ENCODE measurements around the gene VMAC.

The VMAC gene

GRCh38 chr19:5940260-5941208 is 35.9 kb downstream of the VMAC start:
- H3K4me3 ChIP-seq (ENCODE audit: low read length): no peak overlapping the region
- TF ChIP-seq ZNF274 (IDR thresholded peaks at IDR 0.05; ENCODE audit: low read depth, low read length): no peak

GRCh38 chr19:5941673-5942072 is 37.0 kb downstream of the VMAC start:
- no peak for TF ChIP-seq ZNF274 (IDR thresholded peaks at IDR 0.05; ENCODE audit: low read depth, low read length)
- H3K4me3 ChIP-seq (ENCODE audit: low read length): no peak overlapping the region

- no peak overlapping the region for H3K4me3 ChIP-seq (ENCODE audit: low read length)
- TF ChIP-seq ZNF274 (IDR thresholded peaks at IDR 0.05; ENCODE audit: low read depth, low read length): no peak
These were observed 38.4 kb downstream of the VMAC start for GRCh38 chr19:5943045-5943444.

- no peak overlapping the region for H3K4me3 ChIP-seq (ENCODE audit: low read length)
- no peak for TF ChIP-seq ZNF274 (IDR thresholded peaks at IDR 0.05; ENCODE audit: low read depth, low read length)
These were observed 39.0 kb downstream of the VMAC start for GRCh38 chr19:5943623-5944022.

GRCh38 chr19:5947435-5947834 is 42.8 kb downstream of the VMAC start:
- H3K4me3 ChIP-seq (ENCODE audit: low read length): no peak overlapping the region
- TF ChIP-seq ZNF274 (IDR thresholded peaks at IDR 0.05; ENCODE audit: low read depth, low read length): no peak

GRCh38 chr19:5948752-5949564 is 44.3 kb downstream of the VMAC start:
- no peak overlapping the region for H3K4me3 ChIP-seq (ENCODE audit: low read length)
- TF ChIP-seq ZNF274 (IDR thresholded peaks at IDR 0.05; ENCODE audit: low read depth, low read length): no peak

- H3K4me3 ChIP-seq (ENCODE audit: low read length): no peak overlapping the region
- no peak for TF ChIP-seq ZNF274 (IDR thresholded peaks at IDR 0.05; ENCODE audit: low read depth, low read length)
These were observed 45.2 kb downstream of the VMAC start for GRCh38 chr19:5949792-5950305.

- TF ChIP-seq ZNF274 (IDR thresholded peaks at IDR 0.05; ENCODE audit: low read depth, low read length): no peak
- H3K4me3 ChIP-seq (ENCODE audit: low read length): no peak overlapping the region
These were observed 46.1 kb downstream of the VMAC start for GRCh38 chr19:5950741-5951140.

GRCh38 chr19:5951338-5951861 is 46.7 kb downstream of the VMAC start:
- H3K4me3 ChIP-seq (ENCODE audit: low read length): no peak overlapping the region
- no peak for TF ChIP-seq ZNF274 (IDR thresholded peaks at IDR 0.05; ENCODE audit: low read depth, low read length)

GRCh38 chr19:5952193-5953029 is 47.7 kb downstream of the VMAC start:
- TF ChIP-seq ZNF274 (IDR thresholded peaks at IDR 0.05; ENCODE audit: low read depth, low read length): no peak
- no peak overlapping the region for H3K4me3 ChIP-seq (ENCODE audit: low read length)

GRCh38 chr19:5953030-5953589 is 48.4 kb downstream of the VMAC start:
- no peak for TF ChIP-seq ZNF274 (IDR thresholded peaks at IDR 0.05; ENCODE audit: low read depth, low read length)
- H3K4me3 ChIP-seq (ENCODE audit: low read length): no peak overlapping the region

- no peak for TF ChIP-seq ZNF274 (IDR thresholded peaks at IDR 0.05; ENCODE audit: low read depth, low read length)
- H3K4me3 ChIP-seq (ENCODE audit: low read length): no peak overlapping the region
These were observed 49.1 kb downstream of the VMAC start for GRCh38 chr19:5953680-5954213.

GRCh38 chr19:5954293-5954692 is 49.6 kb downstream of the VMAC start:
- no peak for TF ChIP-seq ZNF274 (IDR thresholded peaks at IDR 0.05; ENCODE audit: low read depth, low read length)

More at GRCh38 chr19:5954293-5954692, 49.6 kb downstream of the VMAC start:
- no peak overlapping the region for H3K4me3 ChIP-seq (ENCODE audit: low read length)

Measured in GM08714 (cell line).